ENCODE measurements around the gene MYRFL. TPM values are rescaled to one million over a fixed set of nuclear protein-coding genes. Genes with fewer than 3 reads are reported as not detected.

The MYRFL gene
- total RNA-seq, 1 experiment from 2014 or later = 0.16 TPM

- Histone ChIP-seq H3K4me3 (ENCODE audit: low read depth, low read length) (no peak overlapping the region), H3K4me1 (no peaks in the 10 kb centered on the region), H3K9me3 (no peaks in the 10 kb centered on the region), H3K27me3 (replicated peaks; ENCODE audit: control insufficient read depth, insufficient read depth, low read length) (no peaks in the 10 kb centered on the region), H3K36me3 (ENCODE audit: control insufficient read depth, insufficient read depth, low read length) (no peaks in the 10 kb centered on the region)
- Mint-ChIP-seq H3K27me3 (ENCODE audit: insufficient read depth, unreplicated experiment) (no peaks in the 10 kb centered on the region), H3K27ac (ENCODE audit: unreplicated experiment) (no peak overlapping the region), H3K4me3 (ENCODE audit: unreplicated experiment) (no peak overlapping the region), H3K36me3 (ENCODE audit: insufficient read depth, unreplicated experiment) (no peaks in the 10 kb centered on the region), H3K9me3 (ENCODE audit: unreplicated experiment) (no peaks in the 10 kb centered on the region), H3K4me1 (ENCODE audit: low read depth, unreplicated experiment) (no peaks in the 10 kb centered on the region)
- no peak for DNase-seq
- TF ChIP-seq CTCF (IDR thresholded peaks at IDR 0.05; ENCODE audit: insufficient read depth in 1 of 2, low read depth in 1 of 2, low read length in 1 of 2, severe bottlenecking in 1 of 2, unreplicated experiment in 1 of 2) = no peak
- ChIA-PET CTCF (no interaction called here), POLR2A (no interaction called here)
- no TSS peak for BruUV-seq (replicated peaks)
- intact Hi-C loops (cut with micrococcal nuclease; ENCODE audit: unreplicated experiment) = no loop called here
Observed at GRCh38 chr12:69896653-69897381, 71.8 kb downstream of the MYRFL start.

DNA sequence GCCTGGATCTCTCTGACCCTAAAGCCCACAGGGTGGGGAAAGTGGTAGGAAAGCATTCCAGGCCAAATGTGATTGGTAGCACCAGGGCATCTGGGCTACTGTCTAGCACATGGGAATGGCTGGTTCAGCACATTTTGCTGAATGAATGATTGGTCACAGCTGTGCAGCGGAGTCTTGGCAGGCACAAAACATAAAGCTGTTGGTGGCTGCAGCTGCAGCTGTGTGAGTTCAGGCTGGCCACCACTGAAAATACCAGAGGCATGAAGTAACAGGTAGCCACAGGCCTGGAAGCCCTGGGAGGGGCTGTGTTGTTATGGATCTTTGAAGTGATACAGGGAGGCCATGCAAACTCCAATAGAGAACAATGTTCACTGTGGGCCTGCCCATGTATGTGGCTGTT lies 72.7 kb downstream of the MYRFL start:
- no peaks in the 10 kb centered on the region for H3K27me3 ChIP-seq (replicated peaks; ENCODE audit: control insufficient read depth, insufficient read depth, low read length)
- no peaks in the 10 kb centered on the region for H3K9me3 ChIP-seq
- DNase-seq = peak in 1 of 2 experiments; percentile 9
- TF ChIP-seq CTCF (IDR thresholded peaks at IDR 0.05; ENCODE audit: insufficient read depth in 1 of 2, low read depth in 1 of 2, low read length in 1 of 2, severe bottlenecking in 1 of 2, unreplicated experiment in 1 of 2) = no peak
- no peaks in the 10 kb centered on the region for H3K36me3 Mint-ChIP-seq (ENCODE audit: insufficient read depth, unreplicated experiment)
- intact Hi-C loops (cut with micrococcal nuclease; ENCODE audit: unreplicated experiment) = no loop called here
- no peak overlapping the region for H3K4me3 Mint-ChIP-seq (ENCODE audit: unreplicated experiment)
- H3K4me3 ChIP-seq (ENCODE audit: low read depth, low read length) = no peak overlapping the region
- no peaks in the 10 kb centered on the region for H3K36me3 ChIP-seq (ENCODE audit: control insufficient read depth, insufficient read depth, low read length)
- no peaks in the 10 kb centered on the region for H3K9me3 Mint-ChIP-seq (ENCODE audit: unreplicated experiment)
- H3K4me1 ChIP-seq = no peaks in the 10 kb centered on the region
- POLR2A ChIA-PET = no interaction called here
- H3K27ac Mint-ChIP-seq (ENCODE audit: unreplicated experiment) = no peak overlapping the region
- H3K4me1 Mint-ChIP-seq (ENCODE audit: low read depth, unreplicated experiment) = no peaks in the 10 kb centered on the region
- CTCF ChIA-PET = no interaction called here
- no TSS peak for BruUV-seq (replicated peaks)
- no peaks in the 10 kb centered on the region for H3K27me3 Mint-ChIP-seq (ENCODE audit: insufficient read depth, unreplicated experiment)

GRCh38 chr12:69898236-69898635 lies 73.2 kb downstream of the MYRFL start:
- ChIA-PET CTCF (no interaction called here), POLR2A (no interaction called here)
- Histone ChIP-seq H3K36me3 (ENCODE audit: control insufficient read depth, insufficient read depth, low read length) (no peaks in the 10 kb centered on the region), H3K27me3 (replicated peaks; ENCODE audit: control insufficient read depth, insufficient read depth, low read length) (no peaks in the 10 kb centered on the region), H3K9me3 (no peaks in the 10 kb centered on the region), H3K4me3 (ENCODE audit: low read depth, low read length) (no peak overlapping the region), H3K4me1 (no peaks in the 10 kb centered on the region)
- H3K27me3 Mint-ChIP-seq (ENCODE audit: insufficient read depth, unreplicated experiment) = no peaks in the 10 kb centered on the region
- H3K27ac Mint-ChIP-seq (ENCODE audit: unreplicated experiment) = no peak overlapping the region
- no peak for TF ChIP-seq CTCF (IDR thresholded peaks at IDR 0.05; ENCODE audit: insufficient read depth in 1 of 2, low read depth in 1 of 2, low read length in 1 of 2, severe bottlenecking in 1 of 2, unreplicated experiment in 1 of 2)
- no peaks in the 10 kb centered on the region for H3K9me3 Mint-ChIP-seq (ENCODE audit: unreplicated experiment)
- intact Hi-C loops (cut with micrococcal nuclease; ENCODE audit: unreplicated experiment) = no loop called here
- no peak overlapping the region for H3K4me3 Mint-ChIP-seq (ENCODE audit: unreplicated experiment)
- DNase-seq = no peak
- no peaks in the 10 kb centered on the region for H3K36me3 Mint-ChIP-seq (ENCODE audit: insufficient read depth, unreplicated experiment)
- H3K4me1 Mint-ChIP-seq (ENCODE audit: low read depth, unreplicated experiment) = no peaks in the 10 kb centered on the region
- BruUV-seq (replicated peaks) = no TSS peak

Measured in Caco-2 (cell line).